Vagina (tissue), 2 donors: ENCODE measurements around the gene SERPINH1. TPM values are rescaled to one million over a fixed set of nuclear protein-coding genes. Genes with fewer than 3 reads are reported as not detected.
A peak's percentile ranks its signal among the peaks of the same experiment; 100 is the strongest.

Source experiments
- DNase-seq, 2 donors: peaks; one replicate each; pipeline ENCODE4 v3.0.0-alpha.2; 2017; ENCODE audit errors: extremely low spot score in 2 of 2
- H3K27ac ChIP-seq: fragments of 200-600 bp; sonication (generic); one replicate; pipeline ENCODE4 v1.5.1; 2019
- H3K27me3 ChIP-seq: fragments of 200-600 bp; sonication (generic); one replicate; pipeline ENCODE4 v1.5.1; 2019
- H3K36me3 ChIP-seq, 2 donors: fragments of 200-600 bp; sonication (generic); one replicate each; pipeline ENCODE4 v1.5.1; 2017 to 2019
- H3K4me1 ChIP-seq: fragments of 200-600 bp; sonication (generic); one replicate; pipeline ENCODE4 v1.5.1; 2019
- H3K4me3 ChIP-seq, 2 donors: fragments of 200-600 bp; sonication (generic); 1 replicate in 1 of 2; 2 replicates in 1 of 2; pipeline ENCODE4 v1.5.1; 2016 to 2019
- H3K9me3 ChIP-seq: fragments of 200-600 bp; sonication (generic); one replicate; pipeline ENCODE4 v1.5.1; 2019
- POLR2A ChIP-seq, 2 donors: fragments of 450-650 bp; IDR thresholded peaks; one replicate each; pipeline ENCODE4 v1.6.1; 2017; ENCODE audit warnings: antibody characterized with exemption in 2 of 2, mild to moderate bottlenecking in 2 of 2, moderate library complexity in 2 of 2
- POLR2AphosphoS5 ChIP-seq, 2 donors: sonication (generic); formaldehyde crosslinking; IDR thresholded peaks; one replicate each; pipeline ENCODE4 v1.9.0; 2017; ENCODE audit warnings: antibody characterized with exemption in 2 of 2, mild to moderate bottlenecking in 2 of 2, low read depth in 1 of 2; ENCODE audit not compliant: insufficient read depth in 1 of 2
- intact Hi-C: fragments of 100-400 bp; cut with DNase I; formaldehyde crosslinking; loops from one replicate; pipeline ENCODE4 v1.15.1; 2023
- total RNA-seq: library from RNA; depleted of rRNA; stranded (reverse); fragments of >200 nt; gene quantifications from one replicate; pipeline ENCODE4 v1.2.3, GENCODE V29; 2016
- TF ChIP-seq, protein P1 (sequence below), 3 experiments: fragments of 450-650 bp in 2 of 3; fragments of 200-600 bp in 1 of 3; sonication (generic) in 1 of 3; IDR thresholded peaks; one replicate each; pipeline ENCODE4 v1.5.1; 2017 to 2019; ENCODE audit warnings: antibody characterized with exemption in 3 of 3, mild to moderate bottlenecking in 2 of 3, moderate library complexity in 2 of 3

SERPINH1 gene
- total RNA-seq, 1 donor from 2014 or later: 257 TPM

DNA sequence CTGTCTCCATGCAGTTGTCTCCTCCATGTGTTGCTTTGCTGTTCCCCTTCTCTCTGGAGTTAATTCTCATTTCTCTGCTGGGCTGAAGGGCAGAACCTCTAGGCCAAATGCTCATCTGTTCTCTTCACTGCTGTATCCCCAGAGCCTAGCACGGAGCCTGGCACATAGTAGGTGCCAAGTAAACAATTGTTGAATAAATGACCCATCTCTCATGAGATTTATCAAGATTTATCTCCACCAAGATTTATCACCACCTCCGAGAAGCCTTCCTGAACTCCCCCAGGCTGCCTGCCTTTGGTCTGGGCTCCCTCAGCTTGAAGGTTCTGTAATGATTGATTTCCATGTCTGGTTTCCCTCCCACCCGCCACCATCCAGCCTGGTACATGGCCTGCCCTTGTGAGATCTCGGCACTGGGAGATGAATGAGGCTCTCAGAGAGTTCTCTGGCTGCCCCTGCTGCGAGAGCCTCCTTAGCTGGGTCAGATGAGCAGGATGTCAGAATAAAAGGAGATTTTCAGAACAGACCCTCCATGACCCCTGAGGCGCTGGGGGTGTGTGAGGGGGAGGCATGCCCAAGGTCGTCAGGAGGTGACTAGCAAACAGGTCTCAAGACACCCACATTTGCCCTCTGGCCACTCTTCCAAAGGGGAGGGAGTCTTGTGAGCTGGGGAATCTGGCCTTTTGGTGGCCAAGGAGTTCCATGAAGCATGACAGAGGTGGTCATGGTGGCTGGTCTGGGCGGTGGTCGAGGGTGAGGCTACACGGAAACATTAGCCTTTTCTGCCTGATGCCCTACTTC is 33.9 kb upstream of the SERPINH1 start:
- Histone ChIP-seq H3K36me3 (no peaks in the 10 kb centered on the region), H3K4me1 (peaks cover 33% of the 10 kb centered on the region), H3K9me3 (no peaks in the 10 kb centered on the region), H3K4me3 (no peak overlapping the region), H3K27me3 (no peaks in the 10 kb centered on the region), H3K27ac (no peak overlapping the region)
- intact Hi-C loops: loop anchor here (10.0 kb wide), 1 partner anchor 243 kb away; no protein-coding TSS in a partner anchor
- TF ChIP-seq POLR2AphosphoS5 (IDR thresholded peaks at IDR 0.05; ENCODE audit: insufficient read depth in 1 of 2, low read depth in 1 of 2) (no peak), POLR2A (IDR thresholded peaks at IDR 0.05) (no peak)
- TF ChIP-seq, protein P1, sequence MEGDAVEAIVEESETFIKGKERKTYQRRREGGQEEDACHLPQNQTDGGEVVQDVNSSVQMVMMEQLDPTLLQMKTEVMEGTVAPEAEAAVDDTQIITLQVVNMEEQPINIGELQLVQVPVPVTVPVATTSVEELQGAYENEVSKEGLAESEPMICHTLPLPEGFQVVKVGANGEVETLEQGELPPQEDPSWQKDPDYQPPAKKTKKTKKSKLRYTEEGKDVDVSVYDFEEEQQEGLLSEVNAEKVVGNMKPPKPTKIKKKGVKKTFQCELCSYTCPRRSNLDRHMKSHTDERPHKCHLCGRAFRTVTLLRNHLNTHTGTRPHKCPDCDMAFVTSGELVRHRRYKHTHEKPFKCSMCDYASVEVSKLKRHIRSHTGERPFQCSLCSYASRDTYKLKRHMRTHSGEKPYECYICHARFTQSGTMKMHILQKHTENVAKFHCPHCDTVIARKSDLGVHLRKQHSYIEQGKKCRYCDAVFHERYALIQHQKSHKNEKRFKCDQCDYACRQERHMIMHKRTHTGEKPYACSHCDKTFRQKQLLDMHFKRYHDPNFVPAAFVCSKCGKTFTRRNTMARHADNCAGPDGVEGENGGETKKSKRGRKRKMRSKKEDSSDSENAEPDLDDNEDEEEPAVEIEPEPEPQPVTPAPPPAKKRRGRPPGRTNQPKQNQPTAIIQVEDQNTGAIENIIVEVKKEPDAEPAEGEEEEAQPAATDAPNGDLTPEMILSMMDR (IDR thresholded peaks at IDR 0.05): no peak
- no peak for DNase-seq

DNA sequence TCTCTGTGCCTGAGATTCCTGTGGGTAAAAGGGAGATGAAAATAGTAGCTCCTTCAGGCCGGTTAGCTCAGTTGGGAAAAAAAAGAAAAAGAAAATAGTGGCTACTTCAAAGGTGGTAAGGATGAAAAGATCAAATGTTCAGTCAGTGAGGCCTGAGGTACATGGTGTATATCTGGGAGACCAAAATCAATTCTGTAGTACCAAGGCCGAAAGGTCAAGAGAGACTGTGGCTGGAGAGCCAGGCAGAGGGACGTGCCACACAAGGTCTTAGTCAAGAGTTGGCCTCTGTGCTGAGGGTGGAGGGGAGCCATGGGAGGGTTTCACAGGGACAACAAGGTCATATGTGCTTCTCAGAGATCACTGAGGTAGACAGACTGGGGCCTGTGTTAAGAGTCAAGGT is 31.5 kb upstream of the SERPINH1 start:
- intact Hi-C loops: no loop called here
- TF ChIP-seq POLR2AphosphoS5 (IDR thresholded peaks at IDR 0.05; ENCODE audit: insufficient read depth in 1 of 2, low read depth in 1 of 2) (no peak), POLR2A (IDR thresholded peaks at IDR 0.05) (no peak)
- TF ChIP-seq, protein P1 (IDR thresholded peaks at IDR 0.05): no peak
- H3K27me3 ChIP-seq: no peaks in the 10 kb centered on the region
- no peak overlapping the region for H3K27ac ChIP-seq
- no peaks in the 10 kb centered on the region for H3K9me3 ChIP-seq
- DNase-seq: no peak
- no peak overlapping the region for H3K4me3 ChIP-seq
- peaks cover 19% of the 10 kb centered on the region for H3K4me1 ChIP-seq
- H3K36me3 ChIP-seq: no peaks in the 10 kb centered on the region

DNA sequence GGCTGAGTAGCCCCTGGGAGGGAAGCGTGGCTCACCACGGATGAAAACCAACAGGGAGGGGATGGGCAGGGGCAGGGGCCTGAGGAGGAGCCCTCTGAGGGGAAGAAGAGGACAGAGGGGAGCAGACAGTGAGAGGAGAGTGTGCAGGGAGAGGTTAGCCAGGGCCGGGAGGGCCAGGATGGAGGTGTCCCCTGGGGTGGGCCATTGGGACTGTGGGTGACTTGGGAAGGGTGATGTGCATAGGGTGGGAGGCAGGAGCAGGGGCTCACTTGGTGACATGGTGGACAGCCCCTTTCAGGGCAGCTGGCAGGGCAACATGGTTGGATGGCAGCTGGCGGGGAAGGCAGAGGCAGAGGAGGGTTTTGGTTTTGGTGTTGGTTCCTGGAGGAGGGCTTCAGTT is 30.7 kb upstream of the SERPINH1 start:
- TF ChIP-seq, protein P1 (IDR thresholded peaks at IDR 0.05): no peak
- no peak for TF ChIP-seq POLR2AphosphoS5 (IDR thresholded peaks at IDR 0.05; ENCODE audit: insufficient read depth in 1 of 2, low read depth in 1 of 2)
- TF ChIP-seq POLR2A (IDR thresholded peaks at IDR 0.05): no peak
- H3K4me1 ChIP-seq: peaks cover 15% of the 10 kb centered on the region
- no peaks in the 10 kb centered on the region for H3K27me3 ChIP-seq
- no peak overlapping the region for H3K4me3 ChIP-seq
- H3K9me3 ChIP-seq: no peaks in the 10 kb centered on the region
- intact Hi-C loops: no loop called here
- DNase-seq: no peak
- no peak overlapping the region for H3K27ac ChIP-seq
- H3K36me3 ChIP-seq: no peaks in the 10 kb centered on the region

DNA sequence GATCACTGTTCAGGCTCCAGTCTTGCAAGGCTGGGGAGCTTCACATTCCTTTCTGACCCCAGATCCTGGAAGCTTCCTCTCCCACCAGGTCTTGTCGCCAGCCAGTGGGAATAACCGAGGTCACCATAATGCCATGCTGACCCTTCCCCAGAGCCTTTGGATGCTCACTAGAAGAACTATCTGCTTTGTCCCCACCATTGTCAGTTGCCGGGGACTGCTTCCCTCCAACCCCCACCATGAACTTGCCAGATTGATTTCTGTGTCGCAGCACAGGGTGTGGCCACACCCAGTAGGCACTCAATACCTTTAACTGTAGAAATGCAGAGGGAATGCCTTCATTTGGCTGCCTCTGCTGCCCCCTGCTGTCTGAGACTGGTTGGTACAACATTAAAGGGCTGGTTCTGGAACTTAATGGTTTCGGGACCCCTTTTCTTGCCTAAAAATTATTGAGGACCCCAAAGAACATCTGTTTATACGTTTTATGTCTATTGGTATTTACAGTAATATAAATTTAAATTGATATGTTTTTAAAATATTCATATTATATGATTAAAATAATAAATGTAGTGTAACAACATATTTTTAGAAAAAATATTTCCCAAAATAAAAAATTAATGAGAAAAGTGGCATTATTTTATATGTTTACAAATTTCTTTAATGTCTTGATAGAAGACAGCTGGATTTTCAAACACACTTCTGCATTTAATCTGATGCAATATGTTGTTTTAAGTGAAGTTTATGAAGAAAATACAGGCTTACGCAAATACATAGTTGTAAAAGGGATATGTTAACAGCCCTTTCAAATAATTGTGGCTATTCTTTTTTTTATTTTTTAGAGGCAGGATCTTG is 29.6 kb upstream of the SERPINH1 start:
- Histone ChIP-seq H3K27ac (no peak overlapping the region), H3K27me3 (no peaks in the 10 kb centered on the region), H3K36me3 (no peaks in the 10 kb centered on the region), H3K4me1 (peaks cover 11% of the 10 kb centered on the region), H3K9me3 (no peaks in the 10 kb centered on the region), H3K4me3 (no peak overlapping the region)
- intact Hi-C loops: loop anchor here (2.0 kb wide), 1 partner anchor 88 kb away; no protein-coding TSS in a partner anchor
- DNase-seq: no peak
- TF ChIP-seq POLR2A (IDR thresholded peaks at IDR 0.05) (no peak), POLR2AphosphoS5 (IDR thresholded peaks at IDR 0.05; ENCODE audit: insufficient read depth in 1 of 2, low read depth in 1 of 2) (peak in 1 of 2 donors; percentile 36)
- TF ChIP-seq, protein P1 (IDR thresholded peaks at IDR 0.05): peak; percentile 88 to 97 (median 92)
